LNCaP clone FGC (cell line): ENCODE data around the gene HDAC4.

Experiments used
- DNase-seq: peaks from one replicate; pipeline ENCODE4 v3.0.0-alpha.2; 2011; ENCODE audit warnings: low read depth
- H3K4me3 ChIP-seq: 2 replicates; pipeline ENCODE4 v1.5.1; 2011; ENCODE audit warnings: mild to moderate bottlenecking, low read depth, low read length, control low read depth
- TF ChIP-seq, protein P1 (sequence below): IDR thresholded peaks from 2 replicates; pipeline ENCODE4 v1.5.1; 2012; ENCODE audit warnings: mild to moderate bottlenecking; ENCODE audit not compliant: control insufficient read depth, insufficient read depth; ENCODE audit errors: extremely low read depth

HDAC4 gene

GRCh38 chr2:239383036-239383758, 17.6 kb downstream of the HDAC4 start:
- TF ChIP-seq, protein P1, sequence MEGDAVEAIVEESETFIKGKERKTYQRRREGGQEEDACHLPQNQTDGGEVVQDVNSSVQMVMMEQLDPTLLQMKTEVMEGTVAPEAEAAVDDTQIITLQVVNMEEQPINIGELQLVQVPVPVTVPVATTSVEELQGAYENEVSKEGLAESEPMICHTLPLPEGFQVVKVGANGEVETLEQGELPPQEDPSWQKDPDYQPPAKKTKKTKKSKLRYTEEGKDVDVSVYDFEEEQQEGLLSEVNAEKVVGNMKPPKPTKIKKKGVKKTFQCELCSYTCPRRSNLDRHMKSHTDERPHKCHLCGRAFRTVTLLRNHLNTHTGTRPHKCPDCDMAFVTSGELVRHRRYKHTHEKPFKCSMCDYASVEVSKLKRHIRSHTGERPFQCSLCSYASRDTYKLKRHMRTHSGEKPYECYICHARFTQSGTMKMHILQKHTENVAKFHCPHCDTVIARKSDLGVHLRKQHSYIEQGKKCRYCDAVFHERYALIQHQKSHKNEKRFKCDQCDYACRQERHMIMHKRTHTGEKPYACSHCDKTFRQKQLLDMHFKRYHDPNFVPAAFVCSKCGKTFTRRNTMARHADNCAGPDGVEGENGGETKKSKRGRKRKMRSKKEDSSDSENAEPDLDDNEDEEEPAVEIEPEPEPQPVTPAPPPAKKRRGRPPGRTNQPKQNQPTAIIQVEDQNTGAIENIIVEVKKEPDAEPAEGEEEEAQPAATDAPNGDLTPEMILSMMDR: no peak
- DNase-seq: no peak
- H3K4me3 ChIP-seq: no peak overlapping the region

DNA sequence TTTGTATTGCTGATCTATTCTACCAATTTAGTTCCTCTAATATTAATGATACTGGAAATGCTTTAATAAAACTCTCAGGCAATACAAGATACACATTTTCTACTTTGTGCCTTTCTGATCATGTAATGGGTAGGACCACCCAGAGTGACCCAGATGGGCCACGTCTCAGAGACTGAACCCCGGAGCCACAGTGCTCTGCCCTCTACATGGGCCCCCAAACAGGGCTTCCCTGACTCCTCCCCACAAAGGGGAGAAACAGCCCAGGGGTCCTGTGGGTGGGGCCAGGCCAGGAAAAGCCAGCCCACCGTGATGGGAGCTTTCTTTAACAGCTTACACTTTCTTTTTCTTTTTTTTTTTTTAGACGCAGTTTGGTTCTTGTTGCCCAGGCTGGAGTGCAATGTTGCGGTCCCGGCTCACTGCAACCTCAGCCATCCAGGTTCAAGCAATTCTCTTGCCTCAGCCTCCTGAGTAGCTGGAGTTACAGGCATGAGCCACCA, 18.4 kb downstream of the HDAC4 start:
- TF ChIP-seq, protein P1: no peak
- no peak for DNase-seq
- H3K4me3 ChIP-seq: no peak overlapping the region

DNA sequence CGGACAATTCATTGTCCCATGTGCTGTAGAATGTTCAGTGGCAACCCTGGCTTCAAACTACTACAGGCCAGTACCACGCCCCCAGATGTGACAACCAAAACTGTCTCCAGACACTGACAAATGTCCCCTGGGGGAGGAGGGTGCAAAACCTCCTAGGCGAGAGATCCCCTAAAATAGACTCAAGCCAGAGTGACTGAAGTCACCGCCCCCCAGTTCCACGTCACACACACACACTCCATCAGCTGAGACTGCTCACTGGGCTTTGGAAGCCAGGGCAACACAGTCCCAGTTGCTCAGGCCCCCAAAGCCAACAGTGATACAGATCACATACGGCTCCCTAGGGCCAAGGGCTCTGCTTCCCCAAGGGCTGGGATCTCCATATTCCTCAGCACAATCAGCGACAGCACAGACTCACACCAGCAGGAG, 19.1 kb downstream of the HDAC4 start:
- DNase-seq: no peak
- no peak overlapping the region for H3K4me3 ChIP-seq
- TF ChIP-seq, protein P1: no peak

DNA sequence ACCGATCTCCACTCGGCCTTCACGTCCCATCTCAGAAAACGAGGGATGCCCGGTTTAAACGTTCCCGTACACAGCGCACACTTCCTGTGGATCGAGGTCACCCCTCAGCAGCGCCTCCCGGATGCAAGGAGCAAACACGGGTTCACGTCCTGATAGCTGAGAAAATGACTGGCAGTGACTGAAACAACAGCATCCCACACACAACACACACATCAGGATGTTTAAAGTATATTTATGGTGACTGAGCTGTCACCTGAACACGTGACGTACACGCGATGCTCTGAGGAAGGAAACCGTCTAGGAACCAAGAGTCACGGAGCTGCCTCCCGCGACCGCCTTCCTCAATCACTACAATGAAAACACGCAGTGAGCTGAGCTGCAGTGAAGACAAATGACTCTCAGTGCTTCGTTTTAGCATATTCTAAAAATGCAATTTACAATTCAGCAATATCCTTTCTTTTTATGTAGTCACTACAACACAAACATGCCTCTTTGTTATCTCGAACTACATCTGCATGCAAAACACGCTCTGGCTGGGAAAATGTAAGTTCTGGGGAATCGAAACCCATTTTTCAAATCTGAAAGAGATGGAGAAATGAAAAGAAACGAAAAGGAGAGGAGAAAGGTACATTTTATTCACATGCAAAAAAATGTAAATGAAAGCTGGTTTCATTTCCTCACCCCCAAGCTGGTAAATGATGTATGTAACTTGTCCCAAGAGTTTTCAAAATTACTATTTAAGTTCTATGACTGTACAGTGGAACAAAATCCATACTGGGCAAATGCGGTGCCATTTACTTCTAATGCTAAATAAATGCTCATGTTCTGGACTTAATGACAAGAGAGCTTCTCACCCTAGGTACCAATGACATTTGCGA, 19.8 kb downstream of the HDAC4 start:
- no peak for DNase-seq
- TF ChIP-seq, protein P1: no peak
- H3K4me3 ChIP-seq: no peak overlapping the region

- TF ChIP-seq, protein P1: no peak
Observed at GRCh38 chr2:239379641-239380170, 21.1 kb downstream of the HDAC4 start.

DNA sequence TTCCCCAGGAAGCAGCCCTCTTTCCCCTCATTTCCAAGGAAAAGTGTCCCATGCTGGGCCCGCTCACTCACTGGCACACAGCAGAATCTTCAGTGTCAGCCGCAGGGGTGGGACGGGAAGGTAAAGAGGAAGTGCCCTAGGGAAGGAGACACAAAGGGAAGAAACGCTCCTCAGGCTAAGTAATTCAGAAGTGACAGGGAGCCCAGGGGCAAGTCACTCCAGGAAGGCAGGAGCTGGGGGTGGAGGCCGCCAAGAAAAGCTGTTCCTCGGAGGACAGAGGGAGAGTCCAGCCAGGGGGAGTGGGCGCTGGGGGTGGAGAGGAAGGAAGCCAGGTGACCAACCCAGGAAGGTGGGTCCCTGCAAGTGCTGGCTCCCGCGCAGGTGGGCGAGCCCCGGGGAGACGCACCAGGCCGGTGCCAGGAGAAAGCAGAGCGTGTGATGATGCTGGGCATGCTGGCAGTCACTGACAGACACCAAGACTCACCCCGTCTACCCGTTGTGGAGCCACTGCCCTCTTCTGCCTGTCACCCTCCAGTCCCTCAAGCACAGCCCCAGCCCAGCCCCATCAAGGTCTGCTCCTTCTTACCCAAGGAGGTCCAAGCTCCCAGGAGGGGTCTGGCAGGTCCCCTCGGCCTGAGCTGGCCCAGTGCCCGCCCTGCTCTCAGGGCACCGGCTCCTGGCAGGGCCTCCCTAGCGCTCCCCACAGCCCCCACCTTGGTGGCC, 21.7 kb downstream of the HDAC4 start:
- TF ChIP-seq, protein P1: no peak
- no peak for DNase-seq
- H3K4me3 ChIP-seq: no peak overlapping the region

More at GRCh38 chr2:239379641-239380170, 21.1 kb downstream of the HDAC4 start:
- no peak for DNase-seq
- H3K4me3 ChIP-seq: no peak overlapping the region
